ENCODE data around the gene NR6A1.

The NR6A1 gene

DNA sequence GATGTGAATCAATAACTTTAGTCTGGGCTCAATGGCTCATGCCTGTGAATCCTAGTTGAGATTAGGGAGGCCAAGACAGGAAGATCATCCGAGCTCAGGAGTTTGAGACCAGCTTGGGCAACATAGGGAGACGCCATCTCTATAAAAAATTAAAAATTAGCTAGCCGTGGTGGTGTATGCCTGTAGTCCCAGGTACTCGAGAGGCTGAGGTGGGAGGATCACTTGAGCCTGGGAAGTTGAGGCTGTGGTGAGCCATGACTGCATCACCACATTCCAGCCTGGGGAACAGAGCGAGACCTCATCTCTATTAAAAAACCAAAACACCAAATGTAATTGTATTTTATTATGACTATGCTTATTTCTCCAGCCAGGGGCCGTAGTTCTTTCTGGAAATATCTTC is 194.4 kb downstream of the NR6A1 start:
- Histone ChIP-seq H3K4me2 (no peak overlapping the region), H3K36me3 (ENCODE audit: insufficient read depth) (no peaks in the 10 kb centered on the region), H3K9ac (no peak overlapping the region), H3K27ac (no peak overlapping the region), H4K20me1 (ENCODE audit: insufficient read depth) (no peaks in the 10 kb centered on the region), H3K79me2 (ENCODE audit: insufficient read depth, low read depth) (no peaks in the 10 kb centered on the region), H2AFZ (ENCODE audit: low read depth) (no peak overlapping the region), H3K4me1 (ENCODE audit: low read depth, poor library complexity, severe bottlenecking) (peaks cover 6% of the 10 kb centered on the region), H3K4me3 (IDR thresholded peaks at IDR 0.05; ENCODE audit: insufficient read depth, low read depth, low read length) (no peak overlapping the region), H3K27me3 (ENCODE audit: insufficient read depth, low read depth) (no peaks in the 10 kb centered on the region)
- TF ChIP-seq, protein P1, sequence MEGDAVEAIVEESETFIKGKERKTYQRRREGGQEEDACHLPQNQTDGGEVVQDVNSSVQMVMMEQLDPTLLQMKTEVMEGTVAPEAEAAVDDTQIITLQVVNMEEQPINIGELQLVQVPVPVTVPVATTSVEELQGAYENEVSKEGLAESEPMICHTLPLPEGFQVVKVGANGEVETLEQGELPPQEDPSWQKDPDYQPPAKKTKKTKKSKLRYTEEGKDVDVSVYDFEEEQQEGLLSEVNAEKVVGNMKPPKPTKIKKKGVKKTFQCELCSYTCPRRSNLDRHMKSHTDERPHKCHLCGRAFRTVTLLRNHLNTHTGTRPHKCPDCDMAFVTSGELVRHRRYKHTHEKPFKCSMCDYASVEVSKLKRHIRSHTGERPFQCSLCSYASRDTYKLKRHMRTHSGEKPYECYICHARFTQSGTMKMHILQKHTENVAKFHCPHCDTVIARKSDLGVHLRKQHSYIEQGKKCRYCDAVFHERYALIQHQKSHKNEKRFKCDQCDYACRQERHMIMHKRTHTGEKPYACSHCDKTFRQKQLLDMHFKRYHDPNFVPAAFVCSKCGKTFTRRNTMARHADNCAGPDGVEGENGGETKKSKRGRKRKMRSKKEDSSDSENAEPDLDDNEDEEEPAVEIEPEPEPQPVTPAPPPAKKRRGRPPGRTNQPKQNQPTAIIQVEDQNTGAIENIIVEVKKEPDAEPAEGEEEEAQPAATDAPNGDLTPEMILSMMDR (conservative IDR thresholded peaks at IDR 0.05; ENCODE audit: low read depth, low read length), result no peak

DNA sequence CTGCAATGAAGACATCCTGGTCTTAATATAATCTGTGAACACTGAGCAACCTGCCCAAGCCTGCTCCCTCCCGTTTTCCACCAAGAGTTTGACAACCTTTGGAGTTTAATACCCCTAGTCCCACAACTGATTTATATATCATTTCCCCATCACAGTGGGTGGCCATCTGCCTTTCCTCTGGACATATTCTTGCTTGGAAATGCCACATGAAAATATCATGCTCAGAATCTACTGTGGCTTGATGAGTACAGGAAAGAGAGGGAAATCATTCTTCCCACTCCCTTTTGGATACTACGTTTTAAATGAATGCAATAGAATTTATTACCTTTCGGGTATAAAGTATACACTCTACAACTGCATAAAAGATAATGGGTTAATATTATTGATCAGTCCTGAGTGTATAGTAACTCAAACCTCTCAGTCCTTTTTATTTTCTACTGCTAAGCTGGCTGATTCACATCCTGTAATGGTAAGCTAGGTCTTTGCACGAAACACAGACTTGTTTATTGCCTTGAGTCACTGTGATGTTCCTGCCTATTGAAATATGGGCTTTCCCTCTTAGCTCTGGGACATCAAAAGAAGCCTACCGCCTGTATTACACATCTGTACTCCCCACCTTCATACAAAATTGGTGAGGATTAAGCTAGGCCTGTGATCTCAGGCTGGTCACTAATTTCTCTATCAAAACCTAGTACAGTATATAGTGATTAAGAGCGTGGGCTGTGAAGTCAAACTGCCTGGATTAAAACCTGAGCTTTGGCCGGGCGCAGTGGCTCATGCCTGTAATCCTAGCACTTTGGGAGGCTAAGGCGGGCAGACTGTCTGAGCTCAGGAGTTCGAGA is 196.4 kb downstream of the NR6A1 start:
- H3K27me3 ChIP-seq (ENCODE audit: insufficient read depth, low read depth), result no peaks in the 10 kb centered on the region
- no peaks in the 10 kb centered on the region for H3K4me1 ChIP-seq (ENCODE audit: low read depth, poor library complexity, severe bottlenecking)
- no peaks in the 10 kb centered on the region for H3K79me2 ChIP-seq (ENCODE audit: insufficient read depth, low read depth)
- no peak overlapping the region for H3K4me2 ChIP-seq
- no peaks in the 10 kb centered on the region for H3K36me3 ChIP-seq (ENCODE audit: insufficient read depth)
- H3K4me3 ChIP-seq (IDR thresholded peaks at IDR 0.05; ENCODE audit: insufficient read depth, low read depth, low read length), result no peak overlapping the region
- TF ChIP-seq, protein P1 (conservative IDR thresholded peaks at IDR 0.05; ENCODE audit: low read depth, low read length), result no peak
- H4K20me1 ChIP-seq (ENCODE audit: insufficient read depth), result no peaks in the 10 kb centered on the region
- H3K9ac ChIP-seq, result no peak overlapping the region
- H3K27ac ChIP-seq, result no peak overlapping the region
- H2AFZ ChIP-seq (ENCODE audit: low read depth), result no peak overlapping the region

GRCh38 chr9:124570942-124571666 is 200.0 kb downstream of the NR6A1 start:
- no peak overlapping the region for H3K9ac ChIP-seq
- no peaks in the 10 kb centered on the region for H4K20me1 ChIP-seq (ENCODE audit: insufficient read depth)
- H3K27ac ChIP-seq, result no peak overlapping the region
- H3K4me1 ChIP-seq (ENCODE audit: low read depth, poor library complexity, severe bottlenecking), result no peaks in the 10 kb centered on the region
- no peak overlapping the region for H2AFZ ChIP-seq (ENCODE audit: low read depth)
- no peaks in the 10 kb centered on the region for H3K27me3 ChIP-seq (ENCODE audit: insufficient read depth, low read depth)
- no peak overlapping the region for H3K4me3 ChIP-seq (IDR thresholded peaks at IDR 0.05; ENCODE audit: insufficient read depth, low read depth, low read length)
- TF ChIP-seq, protein P1 (conservative IDR thresholded peaks at IDR 0.05; ENCODE audit: low read depth, low read length), result no peak
- H3K36me3 ChIP-seq (ENCODE audit: insufficient read depth), result no peaks in the 10 kb centered on the region
- no peaks in the 10 kb centered on the region for H3K79me2 ChIP-seq (ENCODE audit: insufficient read depth, low read depth)
- no peak overlapping the region for H3K4me2 ChIP-seq

GRCh38 chr9:124569942-124570341 is 201.2 kb downstream of the NR6A1 start:
- no peak overlapping the region for H3K27ac ChIP-seq

More at GRCh38 chr9:124569942-124570341, 201.2 kb downstream of the NR6A1 start:
- H2AFZ ChIP-seq (ENCODE audit: low read depth), result no peak overlapping the region
- no peaks in the 10 kb centered on the region for H3K79me2 ChIP-seq (ENCODE audit: insufficient read depth, low read depth)
- H3K4me2 ChIP-seq, result no peak overlapping the region
- H3K36me3 ChIP-seq (ENCODE audit: insufficient read depth), result no peaks in the 10 kb centered on the region
- H3K9ac ChIP-seq, result no peak overlapping the region
- H3K4me3 ChIP-seq (IDR thresholded peaks at IDR 0.05; ENCODE audit: insufficient read depth, low read depth, low read length), result no peak overlapping the region
- no peaks in the 10 kb centered on the region for H4K20me1 ChIP-seq (ENCODE audit: insufficient read depth)
- no peaks in the 10 kb centered on the region for H3K27me3 ChIP-seq (ENCODE audit: insufficient read depth, low read depth)
- no peaks in the 10 kb centered on the region for H3K4me1 ChIP-seq (ENCODE audit: low read depth, poor library complexity, severe bottlenecking)
- TF ChIP-seq, protein P1 (conservative IDR thresholded peaks at IDR 0.05; ENCODE audit: low read depth, low read length), result no peak

All from KMS-11 (cell line).